ENCODE measurements around the gene CKMT2. TPM values are rescaled to one million over a fixed set of nuclear protein-coding genes. Genes with fewer than 3 reads are reported as not detected.

The CKMT2 gene
- total and polyA plus RNA-seq, 2 experiments from 2014 or later = 2.9 to 8.2 TPM

DNA sequence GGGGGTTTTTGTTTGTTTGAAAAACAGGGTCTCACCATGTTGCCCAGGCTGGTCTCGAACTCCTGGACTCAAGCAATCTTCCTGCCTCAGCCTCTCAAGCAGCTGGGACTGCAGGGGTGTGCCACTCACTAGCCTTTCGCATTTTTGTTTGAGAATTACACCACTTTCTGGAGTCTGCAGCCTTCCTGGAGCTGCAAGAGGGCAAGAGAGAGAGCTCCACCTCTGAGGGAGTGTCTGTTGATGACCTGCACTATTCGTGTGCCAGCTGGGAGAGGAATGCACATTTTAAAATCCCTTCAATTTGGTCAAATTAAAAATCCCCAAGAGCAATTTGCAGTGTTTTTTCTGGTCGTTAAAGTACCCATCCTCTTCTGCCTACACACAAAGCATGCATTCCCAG is 5.0 kb upstream of the CKMT2 start:
- Histone ChIP-seq H3K4me3 (no peak overlapping the region), H3K79me2 (replicated peaks; ENCODE audit: insufficient read depth) (no peaks in the 10 kb centered on the region), H4K20me1 (replicated peaks; ENCODE audit: insufficient read depth) (no peaks in the 10 kb centered on the region), H3K4me1 (ENCODE audit: insufficient read depth) (peaks cover 15% of the 10 kb centered on the region; the same call in 1 of the 2 replicates), H3K27ac (ENCODE audit: low read depth) (no peak overlapping the region), H2AFZ (no peak overlapping the region), H3K36me3 (ENCODE audit: insufficient read depth) (no peaks in the 10 kb centered on the region), H3K4me2 (no peak overlapping the region), H3K27me3 (ENCODE audit: insufficient read depth) (no peaks in the 10 kb centered on the region), H3F3A (replicated peaks; ENCODE audit: low read depth) (no peaks in the 10 kb centered on the region), H3K9me2 (ENCODE audit: insufficient read depth) (no peaks in the 10 kb centered on the region)
- Mint-ChIP-seq H3K27ac (no peak overlapping the region), H3K36me3 (ENCODE audit: low read depth) (no peaks in the 10 kb centered on the region), H3K27me3 (ENCODE audit: insufficient read depth, low read depth, poor library complexity) (no peaks in the 10 kb centered on the region), H3K9me3 (no peaks in the 10 kb centered on the region), H3K4me1 (peaks cover 5% of the 10 kb centered on the region; the same call in 2 of the 3 replicates), H3K4me3 (no peak overlapping the region)
- no peak for DNase-seq (ENCODE audit: low spot score)
- ATAC-seq = no peak
- TF ChIP-seq, protein P1, sequence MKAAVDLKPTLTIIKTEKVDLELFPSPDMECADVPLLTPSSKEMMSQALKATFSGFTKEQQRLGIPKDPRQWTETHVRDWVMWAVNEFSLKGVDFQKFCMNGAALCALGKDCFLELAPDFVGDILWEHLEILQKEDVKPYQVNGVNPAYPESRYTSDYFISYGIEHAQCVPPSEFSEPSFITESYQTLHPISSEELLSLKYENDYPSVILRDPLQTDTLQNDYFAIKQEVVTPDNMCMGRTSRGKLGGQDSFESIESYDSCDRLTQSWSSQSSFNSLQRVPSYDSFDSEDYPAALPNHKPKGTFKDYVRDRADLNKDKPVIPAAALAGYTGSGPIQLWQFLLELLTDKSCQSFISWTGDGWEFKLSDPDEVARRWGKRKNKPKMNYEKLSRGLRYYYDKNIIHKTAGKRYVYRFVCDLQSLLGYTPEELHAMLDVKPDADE (IDR thresholded peaks at IDR 0.05) = no peak
- TF ChIP-seq POLR2AphosphoS5 (IDR thresholded peaks at IDR 0.05; ENCODE audit: low read depth) (no peak), JUNB (IDR thresholded peaks at IDR 0.05; ENCODE audit: unreplicated experiment) (no peak), ZNF114 (CRISPR knock-in tag; IDR thresholded peaks at IDR 0.05) (no peak), STAT1 (IDR thresholded peaks at IDR 0.05; ENCODE audit: unreplicated experiment) (no peak), NANOG (IDR thresholded peaks at IDR 0.05; ENCODE audit: borderline replicate concordance) (no peak), CREB1 (CRISPR knock-in tag; IDR thresholded peaks at IDR 0.05; ENCODE audit: low read depth) (no peak), EZH2phosphoT487 (IDR thresholded peaks at IDR 0.05; ENCODE audit: unreplicated experiment) (no peak), EZH2 (IDR thresholded peaks at IDR 0.05; ENCODE audit: low read depth, unreplicated experiment) (no peak), ZNF331 (CRISPR knock-in tag; IDR thresholded peaks at IDR 0.05; ENCODE audit: low read depth) (no peak)
- TF ChIP-seq, protein P2, sequence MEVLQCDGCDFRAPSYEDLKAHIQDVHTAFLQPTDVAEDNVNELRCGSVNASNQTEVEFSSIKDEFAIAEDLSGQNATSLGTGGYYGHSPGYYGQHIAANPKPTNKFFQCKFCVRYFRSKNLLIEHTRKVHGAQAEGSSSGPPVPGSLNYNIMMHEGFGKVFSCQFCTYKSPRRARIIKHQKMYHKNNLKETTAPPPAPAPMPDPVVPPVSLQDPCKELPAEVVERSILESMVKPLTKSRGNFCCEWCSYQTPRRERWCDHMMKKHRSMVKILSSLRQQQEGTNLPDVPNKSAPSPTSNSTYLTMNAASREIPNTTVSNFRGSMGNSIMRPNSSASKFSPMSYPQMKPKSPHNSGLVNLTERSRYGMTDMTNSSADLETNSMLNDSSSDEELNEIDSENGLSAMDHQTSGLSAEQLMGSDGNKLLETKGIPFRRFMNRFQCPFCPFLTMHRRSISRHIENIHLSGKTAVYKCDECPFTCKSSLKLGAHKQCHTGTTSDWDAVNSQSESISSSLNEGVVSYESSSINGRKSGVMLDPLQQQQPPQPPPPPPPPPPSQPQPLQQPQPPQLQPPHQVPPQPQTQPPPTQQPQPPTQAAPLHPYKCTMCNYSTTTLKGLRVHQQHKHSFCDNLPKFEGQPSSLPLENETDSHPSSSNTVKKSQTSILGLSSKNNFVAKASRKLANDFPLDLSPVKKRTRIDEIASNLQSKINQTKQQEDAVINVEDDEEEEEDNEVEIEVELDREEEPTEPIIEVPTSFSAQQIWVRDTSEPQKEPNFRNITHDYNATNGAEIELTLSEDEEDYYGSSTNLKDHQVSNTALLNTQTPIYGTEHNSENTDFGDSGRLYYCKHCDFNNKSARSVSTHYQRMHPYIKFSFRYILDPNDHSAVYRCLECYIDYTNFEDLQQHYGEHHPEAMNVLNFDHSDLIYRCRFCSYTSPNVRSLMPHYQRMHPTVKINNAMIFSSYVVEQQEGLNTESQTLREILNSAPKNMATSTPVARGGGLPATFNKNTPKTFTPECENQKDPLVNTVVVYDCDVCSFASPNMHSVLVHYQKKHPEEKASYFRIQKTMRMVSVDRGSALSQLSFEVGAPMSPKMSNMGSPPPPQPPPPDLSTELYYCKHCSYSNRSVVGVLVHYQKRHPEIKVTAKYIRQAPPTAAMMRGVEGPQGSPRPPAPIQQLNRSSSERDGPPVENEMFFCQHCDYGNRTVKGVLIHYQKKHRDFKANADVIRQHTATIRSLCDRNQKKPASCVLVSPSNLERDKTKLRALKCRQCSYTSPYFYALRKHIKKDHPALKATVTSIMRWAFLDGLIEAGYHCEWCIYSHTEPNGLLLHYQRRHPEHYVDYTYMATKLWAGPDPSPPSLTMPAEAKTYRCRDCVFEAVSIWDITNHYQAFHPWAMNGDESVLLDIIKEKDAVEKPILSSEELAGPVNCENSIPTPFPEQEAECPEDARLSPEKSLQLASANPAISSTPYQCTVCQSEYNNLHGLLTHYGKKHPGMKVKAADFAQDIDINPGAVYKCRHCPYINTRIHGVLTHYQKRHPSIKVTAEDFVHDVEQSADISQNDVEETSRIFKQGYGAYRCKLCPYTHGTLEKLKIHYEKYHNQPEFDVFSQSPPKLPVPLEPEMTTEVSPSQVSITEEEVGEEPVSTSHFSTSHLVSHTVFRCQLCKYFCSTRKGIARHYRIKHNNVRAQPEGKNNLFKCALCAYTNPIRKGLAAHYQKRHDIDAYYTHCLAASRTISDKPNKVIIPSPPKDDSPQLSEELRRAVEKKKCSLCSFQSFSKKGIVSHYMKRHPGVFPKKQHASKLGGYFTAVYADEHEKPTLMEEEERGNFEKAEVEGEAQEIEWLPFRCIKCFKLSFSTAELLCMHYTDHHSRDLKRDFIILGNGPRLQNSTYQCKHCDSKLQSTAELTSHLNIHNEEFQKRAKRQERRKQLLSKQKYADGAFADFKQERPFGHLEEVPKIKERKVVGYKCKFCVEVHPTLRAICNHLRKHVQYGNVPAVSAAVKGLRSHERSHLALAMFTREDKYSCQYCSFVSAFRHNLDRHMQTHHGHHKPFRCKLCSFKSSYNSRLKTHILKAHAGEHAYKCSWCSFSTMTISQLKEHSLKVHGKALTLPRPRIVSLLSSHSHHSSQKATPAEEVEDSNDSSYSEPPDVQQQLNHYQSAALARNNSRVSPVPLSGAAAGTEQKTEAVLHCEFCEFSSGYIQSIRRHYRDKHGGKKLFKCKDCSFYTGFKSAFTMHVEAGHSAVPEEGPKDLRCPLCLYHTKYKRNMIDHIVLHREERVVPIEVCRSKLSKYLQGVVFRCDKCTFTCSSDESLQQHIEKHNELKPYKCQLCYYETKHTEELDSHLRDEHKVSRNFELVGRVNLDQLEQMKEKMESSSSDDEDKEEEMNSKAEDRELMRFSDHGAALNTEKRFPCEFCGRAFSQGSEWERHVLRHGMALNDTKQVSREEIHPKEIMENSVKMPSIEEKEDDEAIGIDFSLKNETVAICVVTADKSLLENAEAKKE (CRISPR knock-in tag; IDR thresholded peaks at IDR 0.05) = no peak
- TF ChIP-seq, protein P3, sequence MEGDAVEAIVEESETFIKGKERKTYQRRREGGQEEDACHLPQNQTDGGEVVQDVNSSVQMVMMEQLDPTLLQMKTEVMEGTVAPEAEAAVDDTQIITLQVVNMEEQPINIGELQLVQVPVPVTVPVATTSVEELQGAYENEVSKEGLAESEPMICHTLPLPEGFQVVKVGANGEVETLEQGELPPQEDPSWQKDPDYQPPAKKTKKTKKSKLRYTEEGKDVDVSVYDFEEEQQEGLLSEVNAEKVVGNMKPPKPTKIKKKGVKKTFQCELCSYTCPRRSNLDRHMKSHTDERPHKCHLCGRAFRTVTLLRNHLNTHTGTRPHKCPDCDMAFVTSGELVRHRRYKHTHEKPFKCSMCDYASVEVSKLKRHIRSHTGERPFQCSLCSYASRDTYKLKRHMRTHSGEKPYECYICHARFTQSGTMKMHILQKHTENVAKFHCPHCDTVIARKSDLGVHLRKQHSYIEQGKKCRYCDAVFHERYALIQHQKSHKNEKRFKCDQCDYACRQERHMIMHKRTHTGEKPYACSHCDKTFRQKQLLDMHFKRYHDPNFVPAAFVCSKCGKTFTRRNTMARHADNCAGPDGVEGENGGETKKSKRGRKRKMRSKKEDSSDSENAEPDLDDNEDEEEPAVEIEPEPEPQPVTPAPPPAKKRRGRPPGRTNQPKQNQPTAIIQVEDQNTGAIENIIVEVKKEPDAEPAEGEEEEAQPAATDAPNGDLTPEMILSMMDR (conservative IDR thresholded peaks at IDR 0.05; ENCODE audit: low read depth in 2 of 2) = no peak
- TF ChIP-seq, protein P4, sequence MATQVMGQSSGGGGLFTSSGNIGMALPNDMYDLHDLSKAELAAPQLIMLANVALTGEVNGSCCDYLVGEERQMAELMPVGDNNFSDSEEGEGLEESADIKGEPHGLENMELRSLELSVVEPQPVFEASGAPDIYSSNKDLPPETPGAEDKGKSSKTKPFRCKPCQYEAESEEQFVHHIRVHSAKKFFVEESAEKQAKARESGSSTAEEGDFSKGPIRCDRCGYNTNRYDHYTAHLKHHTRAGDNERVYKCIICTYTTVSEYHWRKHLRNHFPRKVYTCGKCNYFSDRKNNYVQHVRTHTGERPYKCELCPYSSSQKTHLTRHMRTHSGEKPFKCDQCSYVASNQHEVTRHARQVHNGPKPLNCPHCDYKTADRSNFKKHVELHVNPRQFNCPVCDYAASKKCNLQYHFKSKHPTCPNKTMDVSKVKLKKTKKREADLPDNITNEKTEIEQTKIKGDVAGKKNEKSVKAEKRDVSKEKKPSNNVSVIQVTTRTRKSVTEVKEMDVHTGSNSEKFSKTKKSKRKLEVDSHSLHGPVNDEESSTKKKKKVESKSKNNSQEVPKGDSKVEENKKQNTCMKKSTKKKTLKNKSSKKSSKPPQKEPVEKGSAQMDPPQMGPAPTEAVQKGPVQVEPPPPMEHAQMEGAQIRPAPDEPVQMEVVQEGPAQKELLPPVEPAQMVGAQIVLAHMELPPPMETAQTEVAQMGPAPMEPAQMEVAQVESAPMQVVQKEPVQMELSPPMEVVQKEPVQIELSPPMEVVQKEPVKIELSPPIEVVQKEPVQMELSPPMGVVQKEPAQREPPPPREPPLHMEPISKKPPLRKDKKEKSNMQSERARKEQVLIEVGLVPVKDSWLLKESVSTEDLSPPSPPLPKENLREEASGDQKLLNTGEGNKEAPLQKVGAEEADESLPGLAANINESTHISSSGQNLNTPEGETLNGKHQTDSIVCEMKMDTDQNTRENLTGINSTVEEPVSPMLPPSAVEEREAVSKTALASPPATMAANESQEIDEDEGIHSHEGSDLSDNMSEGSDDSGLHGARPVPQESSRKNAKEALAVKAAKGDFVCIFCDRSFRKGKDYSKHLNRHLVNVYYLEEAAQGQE (IDR thresholded peaks at IDR 0.05; ENCODE audit: unreplicated experiment) = no peak

Data from GM23338 (cell line).